Measurements from ENCODE around the gene GZMM.

Gene GZMM

GRCh38 chr19:512547-513365 is 31.1 kb upstream of the GZMM start:
- no peak for DNase-seq (ENCODE audit: low read depth)

GRCh38 chr19:513368-514165 is 30.3 kb upstream of the GZMM start:
- no peak for DNase-seq (ENCODE audit: low read depth)

GRCh38 chr19:514166-514663 is 29.6 kb upstream of the GZMM start:
- no peak for DNase-seq (ENCODE audit: low read depth)

GRCh38 chr19:517721-518597 is 25.9 kb upstream of the GZMM start:
- DNase-seq (ENCODE audit: low read depth): no peak

GRCh38 chr19:518598-519231 is 25.1 kb upstream of the GZMM start:
- DNase-seq (ENCODE audit: low read depth): no peak

GRCh38 chr19:519449-519865 is 24.4 kb upstream of the GZMM start:
- DNase-seq (ENCODE audit: low read depth): no peak

GRCh38 chr19:522726-523125 is 21.1 kb upstream of the GZMM start:
- no peak for DNase-seq (ENCODE audit: low read depth)

GRCh38 chr19:524062-524674 is 19.7 kb upstream of the GZMM start:
- no peak for DNase-seq (ENCODE audit: low read depth)

- no peak for DNase-seq (ENCODE audit: low read depth)
These were observed 18.8 kb upstream of the GZMM start for GRCh38 chr19:525029-525428.

GRCh38 chr19:525857-526419 is 17.9 kb upstream of the GZMM start:
- no peak for DNase-seq (ENCODE audit: low read depth)

GRCh38 chr19:530134-531008 is 13.5 kb upstream of the GZMM start:
- no peak for DNase-seq (ENCODE audit: low read depth)

- no peak for DNase-seq (ENCODE audit: low read depth)
These were observed 12.7 kb upstream of the GZMM start for GRCh38 chr19:531009-531752.

- no peak for DNase-seq (ENCODE audit: low read depth)
These were observed 11.9 kb upstream of the GZMM start, which contains the start of gene CDC34 for GRCh38 chr19:531753-532560. Gene CDC34 (plus strand): TSS chr19:531760. CDS start chr19:531932, 172 bp downstream.

GRCh38 chr19:532561-533363 is 11.1 kb upstream of the GZMM start:
- DNase-seq (ENCODE audit: low read depth): no peak

GRCh38 chr19:533364-534058 is 10.3 kb upstream of the GZMM start:
- no peak for DNase-seq (ENCODE audit: low read depth)

GRCh38 chr19:534088-534487 is 9.8 kb upstream of the GZMM start:
- DNase-seq (ENCODE audit: low read depth): no peak
